ENCODE data around the gene PPIL6.

Gene PPIL6

GRCh38 chr6:109424946-109425345, 15.5 kb downstream of the PPIL6 start:
- no peaks in the 10 kb centered on the region for H3K27me3 ChIP-seq (ENCODE audit: insufficient read depth, low read depth, severe bottlenecking)
- no peak for TF ChIP-seq CTCF (IDR thresholded peaks at IDR 0.05; ENCODE audit: low read depth, low read length)
- DNase-seq: no peak
- H3K36me3 ChIP-seq: no peaks in the 10 kb centered on the region
- H3K9me3 ChIP-seq (ENCODE audit: severe bottlenecking): no peaks in the 10 kb centered on the region
- H3K4me3 ChIP-seq (ENCODE audit: low read depth, low read length): no peak overlapping the region
- no peak overlapping the region for H3K27ac ChIP-seq

GRCh38 chr6:109421184-109421583, 19.2 kb downstream of the PPIL6 start:
- no peaks in the 10 kb centered on the region for H3K36me3 ChIP-seq
- no peak overlapping the region for H3K27ac ChIP-seq
- no peak overlapping the region for H3K4me3 ChIP-seq (ENCODE audit: low read depth, low read length)
- DNase-seq: no peak
- no peaks in the 10 kb centered on the region for H3K27me3 ChIP-seq (ENCODE audit: insufficient read depth, low read depth, severe bottlenecking)
- no peaks in the 10 kb centered on the region for H3K9me3 ChIP-seq (ENCODE audit: severe bottlenecking)
- TF ChIP-seq CTCF (IDR thresholded peaks at IDR 0.05; ENCODE audit: low read depth, low read length): no peak

- no peak overlapping the region for H3K27ac ChIP-seq
- DNase-seq: no peak
Measured at GRCh38 chr6:109420751-109421150, 19.7 kb downstream of the PPIL6 start.

GRCh38 chr6:109417646-109418045, 22.8 kb downstream of the PPIL6 start:
- H3K36me3 ChIP-seq: no peaks in the 10 kb centered on the region
- H3K27ac ChIP-seq: no peak overlapping the region
- H3K27me3 ChIP-seq (ENCODE audit: insufficient read depth, low read depth, severe bottlenecking): no peaks in the 10 kb centered on the region
- no peaks in the 10 kb centered on the region for H3K9me3 ChIP-seq (ENCODE audit: severe bottlenecking)
- no peak for DNase-seq
- no peak for TF ChIP-seq CTCF (IDR thresholded peaks at IDR 0.05; ENCODE audit: low read depth, low read length)
- H3K4me3 ChIP-seq (ENCODE audit: low read depth, low read length): no peak overlapping the region

More at GRCh38 chr6:109420751-109421150, 19.7 kb downstream of the PPIL6 start:
- Histone ChIP-seq H3K36me3 (no peaks in the 10 kb centered on the region), H3K27me3 (ENCODE audit: insufficient read depth, low read depth, severe bottlenecking) (no peaks in the 10 kb centered on the region), H3K4me3 (ENCODE audit: low read depth, low read length) (no peak overlapping the region), H3K9me3 (ENCODE audit: severe bottlenecking) (no peaks in the 10 kb centered on the region)
- no peak for TF ChIP-seq CTCF (IDR thresholded peaks at IDR 0.05; ENCODE audit: low read depth, low read length)

GRCh38 chr6:109411034-109411433, 29.4 kb downstream of the PPIL6 start:
- Histone ChIP-seq H3K27me3 (ENCODE audit: insufficient read depth, low read depth, severe bottlenecking) (no peaks in the 10 kb centered on the region), H3K9me3 (ENCODE audit: severe bottlenecking) (no peaks in the 10 kb centered on the region), H3K27ac (no peak overlapping the region), H3K4me3 (ENCODE audit: low read depth, low read length) (no peak overlapping the region), H3K36me3 (no peaks in the 10 kb centered on the region)
- no peak for TF ChIP-seq CTCF (IDR thresholded peaks at IDR 0.05; ENCODE audit: low read depth, low read length)
- no peak for DNase-seq

- Histone ChIP-seq H3K27ac (no peak overlapping the region), H3K4me3 (ENCODE audit: low read depth, low read length) (no peak overlapping the region), H3K27me3 (ENCODE audit: insufficient read depth, low read depth, severe bottlenecking) (no peaks in the 10 kb centered on the region), H3K36me3 (no peaks in the 10 kb centered on the region), H3K9me3 (ENCODE audit: severe bottlenecking) (no peaks in the 10 kb centered on the region)
- DNase-seq: no peak
- TF ChIP-seq CTCF (IDR thresholded peaks at IDR 0.05; ENCODE audit: low read depth, low read length): no peak
Measured at GRCh38 chr6:109406196-109406595, 34.2 kb downstream of the PPIL6 start.
